K562 (cell line): ENCODE results near the gene PRCC. TPM values are rescaled to one million over a fixed set of nuclear protein-coding genes. Genes with fewer than 3 reads are reported as not detected.

Experiments used
- DPF2 ChIP-seq: fragments of 450-650 bp; IDR thresholded peaks from 2 replicates; pipeline ENCODE4 v1.6.1; 2016
- GATAD2A ChIP-seq: fragments of 450-650 bp; IDR thresholded peaks from 2 replicates; pipeline ENCODE4 v1.6.1; 2017
- KDM1A ChIP-seq, 2 experiments: fragments of 450-650 bp; IDR thresholded peaks; 2 replicates each; pipeline ENCODE4 v1.6.1; 2016; ENCODE audit warnings: mild to moderate bottlenecking in 2 of 2
- NBN ChIP-seq: fragments of 450-650 bp; IDR thresholded peaks from 2 replicates; pipeline ENCODE4 v1.6.1; 2016; ENCODE audit warnings: low read depth, mild to moderate bottlenecking
- PTTG1 ChIP-seq: fragments of 450-650 bp; IDR thresholded peaks from 2 replicates; pipeline ENCODE4 v1.6.1; 2016; ENCODE audit warnings: low read depth, mild to moderate bottlenecking, missing genetic modification characterization, missing compliant biosample characterization
- TBL1XR1 ChIP-seq, 2 experiments: IDR thresholded peaks; 2 replicates each; pipeline ENCODE4 v1.6.1; 2012; ENCODE audit warnings: improper control_type of control experiment in 2 of 2, low read length in 2 of 2, mild to moderate bottlenecking in 1 of 2
- TFAM ChIP-seq: fragments of 250-450 bp; sonication (Bioruptor Pico); conservative IDR thresholded peaks from 2 replicates; pipeline ENCODE4 v1.5.0; 2021; ENCODE audit warnings: mild to moderate bottlenecking, moderate library complexity
- U2AF1 ChIP-seq: fragments of 200-400 bp; formaldehyde crosslinking; optimal IDR thresholded peaks from 2 replicates; pipeline ENCODE3; 2017; ENCODE audit warnings: mild to moderate bottlenecking, low read depth, low read length, moderate library complexity
- polyA plus RNA-seq, 8 experiments: library from polyadenylated mRNA; depleted of rRNA in 4 of 8; stranded (reverse) in 5 of 8; unstranded in 3 of 8; fragments of >200 nt; fragmentation: Nextera tagmentation in 2 of 8; fragmentation: Illumina TruSeq in 1 of 8; extraction: Ambion mirVana in 2 of 8; extraction: Trizol in 1 of 8; gene quantifications; 2 replicates each; pipeline versions ENCODE4 v1.2.1 to v1.2.3, GENCODE V29; 2011 to 2014; ENCODE audit warnings: inconsistent platforms in 1 of 8, missing spikeins in 1 of 8
- total RNA-seq, 7 experiments: library from RNA; depleted of rRNA in 6 of 7; stranded (reverse); fragments of >200 nt in 6 of 7; fragmentation: Illumina TruSeq in 2 of 7; extraction: Trizol in 2 of 7; gene quantifications; 2 replicates each; pipeline versions ENCODE4 v1.2.1 to v1.2.3, GENCODE V29; 2011 to 2021; ENCODE audit warnings: low replicate concordance in 1 of 7
- TF ChIP-seq, protein P1 (sequence below): sonication (generic); formaldehyde crosslinking; IDR thresholded peaks from 2 replicates; pipeline ENCODE4 v1.8.0; 2023; ENCODE audit warnings: missing genetic modification reagents, mild to moderate bottlenecking, borderline replicate concordance
- TF ChIP-seq, protein P2 (sequence below): fragments of 250-450 bp; sonication (Bioruptor Pico); IDR thresholded peaks from 2 replicates; pipeline ENCODE4 v1.4.0; 2020; ENCODE audit warnings: borderline replicate concordance
- TF ChIP-seq, protein P3 (sequence below): fragments of 250-450 bp; sonication (Bioruptor Pico); IDR thresholded peaks from 2 replicates; pipeline ENCODE4 v1.5.0; 2020; ENCODE audit warnings: mild to moderate bottlenecking
- TF ChIP-seq, protein P4 (sequence below): fragments of 450-650 bp; formaldehyde crosslinking; IDR thresholded peaks from 2 replicates; pipeline ENCODE4 v1.4.0; 2022; ENCODE audit warnings: missing genetic modification characterization
- TF ChIP-seq, protein P5 (sequence below): fragments of 150-350 bp; conservative IDR thresholded peaks from 2 replicates; pipeline ENCODE4 v1.6.1; 2014; ENCODE audit warnings: low read length

The PRCC gene
- total and polyA plus RNA-seq, 9 of the 15 experiments (the other 6 are each of a cell fraction or from before 2014, with no cell fraction given) = 23.9 to 201 (median 41.1) TPM

DNA sequence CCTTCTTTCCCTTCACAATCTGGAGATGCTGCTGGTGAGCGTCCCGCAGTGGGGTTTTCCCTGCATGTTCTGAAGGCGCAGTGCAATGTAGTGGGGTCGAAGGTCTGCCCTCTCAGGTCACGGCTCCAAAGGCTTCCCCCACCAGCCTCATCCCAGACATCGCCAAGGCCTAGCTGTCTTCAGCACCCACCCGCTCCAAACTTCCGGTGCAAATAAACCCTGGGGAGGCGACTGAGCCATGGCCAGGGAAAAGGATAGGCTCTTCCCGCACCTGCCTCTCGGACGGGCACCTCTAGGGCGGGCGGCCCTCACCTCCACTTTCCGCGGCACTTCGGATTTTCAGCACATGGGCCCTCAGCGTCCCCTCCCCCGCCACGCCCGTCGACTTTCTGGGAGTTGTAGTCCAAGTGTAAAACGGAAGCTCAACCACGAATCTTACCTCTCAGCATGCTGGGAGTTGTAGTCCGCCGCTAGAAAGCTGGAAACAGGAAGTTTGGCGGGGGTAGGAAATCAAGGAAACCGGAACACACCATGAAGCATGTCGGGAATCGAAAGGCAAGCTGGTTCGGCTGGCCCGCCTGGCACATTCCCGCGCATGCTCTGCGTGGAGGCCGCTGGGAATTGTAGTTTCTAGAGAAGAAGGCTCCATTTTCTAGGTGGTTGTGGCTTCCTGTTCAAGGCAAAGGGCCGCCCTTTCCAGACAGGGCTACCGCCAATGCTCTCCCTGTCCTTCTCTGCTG is 26.4 kb upstream of the PRCC start, which contains the start of gene MRPL24 (continued):
- TF ChIP-seq, protein P1, sequence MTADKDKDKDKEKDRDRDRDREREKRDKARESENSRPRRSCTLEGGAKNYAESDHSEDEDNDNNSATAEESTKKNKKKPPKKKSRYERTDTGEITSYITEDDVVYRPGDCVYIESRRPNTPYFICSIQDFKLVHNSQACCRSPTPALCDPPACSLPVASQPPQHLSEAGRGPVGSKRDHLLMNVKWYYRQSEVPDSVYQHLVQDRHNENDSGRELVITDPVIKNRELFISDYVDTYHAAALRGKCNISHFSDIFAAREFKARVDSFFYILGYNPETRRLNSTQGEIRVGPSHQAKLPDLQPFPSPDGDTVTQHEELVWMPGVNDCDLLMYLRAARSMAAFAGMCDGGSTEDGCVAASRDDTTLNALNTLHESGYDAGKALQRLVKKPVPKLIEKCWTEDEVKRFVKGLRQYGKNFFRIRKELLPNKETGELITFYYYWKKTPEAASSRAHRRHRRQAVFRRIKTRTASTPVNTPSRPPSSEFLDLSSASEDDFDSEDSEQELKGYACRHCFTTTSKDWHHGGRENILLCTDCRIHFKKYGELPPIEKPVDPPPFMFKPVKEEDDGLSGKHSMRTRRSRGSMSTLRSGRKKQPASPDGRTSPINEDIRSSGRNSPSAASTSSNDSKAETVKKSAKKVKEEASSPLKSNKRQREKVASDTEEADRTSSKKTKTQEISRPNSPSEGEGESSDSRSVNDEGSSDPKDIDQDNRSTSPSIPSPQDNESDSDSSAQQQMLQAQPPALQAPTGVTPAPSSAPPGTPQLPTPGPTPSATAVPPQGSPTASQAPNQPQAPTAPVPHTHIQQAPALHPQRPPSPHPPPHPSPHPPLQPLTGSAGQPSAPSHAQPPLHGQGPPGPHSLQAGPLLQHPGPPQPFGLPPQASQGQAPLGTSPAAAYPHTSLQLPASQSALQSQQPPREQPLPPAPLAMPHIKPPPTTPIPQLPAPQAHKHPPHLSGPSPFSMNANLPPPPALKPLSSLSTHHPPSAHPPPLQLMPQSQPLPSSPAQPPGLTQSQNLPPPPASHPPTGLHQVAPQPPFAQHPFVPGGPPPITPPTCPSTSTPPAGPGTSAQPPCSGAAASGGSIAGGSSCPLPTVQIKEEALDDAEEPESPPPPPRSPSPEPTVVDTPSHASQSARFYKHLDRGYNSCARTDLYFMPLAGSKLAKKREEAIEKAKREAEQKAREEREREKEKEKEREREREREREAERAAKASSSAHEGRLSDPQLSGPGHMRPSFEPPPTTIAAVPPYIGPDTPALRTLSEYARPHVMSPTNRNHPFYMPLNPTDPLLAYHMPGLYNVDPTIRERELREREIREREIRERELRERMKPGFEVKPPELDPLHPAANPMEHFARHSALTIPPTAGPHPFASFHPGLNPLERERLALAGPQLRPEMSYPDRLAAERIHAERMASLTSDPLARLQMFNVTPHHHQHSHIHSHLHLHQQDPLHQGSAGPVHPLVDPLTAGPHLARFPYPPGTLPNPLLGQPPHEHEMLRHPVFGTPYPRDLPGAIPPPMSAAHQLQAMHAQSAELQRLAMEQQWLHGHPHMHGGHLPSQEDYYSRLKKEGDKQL (CRISPR knock-in tag) = no peak
- TF ChIP-seq, protein P2, sequence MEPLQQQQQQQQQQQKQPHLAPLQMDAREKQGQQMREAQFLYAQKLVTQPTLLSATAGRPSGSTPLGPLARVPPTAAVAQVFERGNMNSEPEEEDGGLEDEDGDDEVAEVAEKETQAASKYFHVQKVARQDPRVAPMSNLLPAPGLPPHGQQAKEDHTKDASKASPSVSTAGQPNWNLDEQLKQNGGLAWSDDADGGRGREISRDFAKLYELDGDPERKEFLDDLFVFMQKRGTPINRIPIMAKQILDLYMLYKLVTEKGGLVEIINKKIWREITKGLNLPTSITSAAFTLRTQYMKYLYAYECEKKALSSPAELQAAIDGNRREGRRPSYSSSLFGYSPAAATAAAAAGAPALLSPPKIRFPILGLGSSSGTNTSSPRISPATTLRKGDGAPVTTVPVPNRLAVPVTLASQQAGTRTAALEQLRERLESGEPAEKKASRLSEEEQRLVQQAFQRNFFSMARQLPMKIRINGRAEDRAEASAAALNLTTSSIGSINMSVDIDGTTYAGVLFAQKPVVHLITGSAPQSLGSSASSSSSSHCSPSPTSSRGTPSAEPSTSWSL (CRISPR knock-in tag) = no peak
- TF ChIP-seq TBL1XR1 (IDR thresholded peaks at IDR 0.05; ENCODE audit: low read length in 2 of 2) = peak in 1 of 2 experiments; percentile 44; a peak in 2 of 4 replicates
- TF ChIP-seq PTTG1 = no peak
- TF ChIP-seq, protein P3, sequence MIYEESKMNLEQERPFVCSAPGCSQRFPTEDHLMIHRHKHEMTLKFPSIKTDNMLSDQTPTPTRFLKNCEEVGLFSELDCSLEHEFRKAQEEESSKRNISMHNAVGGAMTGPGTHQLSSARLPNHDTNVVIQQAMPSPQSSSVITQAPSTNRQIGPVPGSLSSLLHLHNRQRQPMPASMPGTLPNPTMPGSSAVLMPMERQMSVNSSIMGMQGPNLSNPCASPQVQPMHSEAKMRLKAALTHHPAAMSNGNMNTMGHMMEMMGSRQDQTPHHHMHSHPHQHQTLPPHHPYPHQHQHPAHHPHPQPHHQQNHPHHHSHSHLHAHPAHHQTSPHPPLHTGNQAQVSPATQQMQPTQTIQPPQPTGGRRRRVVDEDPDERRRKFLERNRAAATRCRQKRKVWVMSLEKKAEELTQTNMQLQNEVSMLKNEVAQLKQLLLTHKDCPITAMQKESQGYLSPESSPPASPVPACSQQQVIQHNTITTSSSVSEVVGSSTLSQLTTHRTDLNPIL (CRISPR knock-in tag) = no peak
- TF ChIP-seq, protein P4, sequence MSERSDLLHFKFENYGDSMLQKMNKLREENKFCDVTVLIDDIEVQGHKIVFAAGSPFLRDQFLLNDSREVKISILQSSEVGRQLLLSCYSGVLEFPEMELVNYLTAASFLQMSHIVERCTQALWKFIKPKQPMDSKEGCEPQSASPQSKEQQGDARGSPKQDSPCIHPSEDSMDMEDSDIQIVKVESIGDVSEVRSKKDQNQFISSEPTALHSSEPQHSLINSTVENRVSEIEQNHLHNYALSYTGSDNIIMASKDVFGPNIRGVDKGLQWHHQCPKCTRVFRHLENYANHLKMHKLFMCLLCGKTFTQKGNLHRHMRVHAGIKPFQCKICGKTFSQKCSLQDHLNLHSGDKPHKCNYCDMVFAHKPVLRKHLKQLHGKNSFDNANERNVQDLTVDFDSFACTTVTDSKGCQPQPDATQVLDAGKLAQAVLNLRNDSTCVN = 0 out of 2 replicates have a peak, but pooled peaks have one; percentile 5
- no peak for TF ChIP-seq DPF2
- TF ChIP-seq TFAM (CRISPR knock-in tag) = no peak
- peak; percentile 76; the same call in 1 of the 2 replicates for TF ChIP-seq NBN
- no peak for TF ChIP-seq GATAD2A
- TF ChIP-seq, protein P5, sequence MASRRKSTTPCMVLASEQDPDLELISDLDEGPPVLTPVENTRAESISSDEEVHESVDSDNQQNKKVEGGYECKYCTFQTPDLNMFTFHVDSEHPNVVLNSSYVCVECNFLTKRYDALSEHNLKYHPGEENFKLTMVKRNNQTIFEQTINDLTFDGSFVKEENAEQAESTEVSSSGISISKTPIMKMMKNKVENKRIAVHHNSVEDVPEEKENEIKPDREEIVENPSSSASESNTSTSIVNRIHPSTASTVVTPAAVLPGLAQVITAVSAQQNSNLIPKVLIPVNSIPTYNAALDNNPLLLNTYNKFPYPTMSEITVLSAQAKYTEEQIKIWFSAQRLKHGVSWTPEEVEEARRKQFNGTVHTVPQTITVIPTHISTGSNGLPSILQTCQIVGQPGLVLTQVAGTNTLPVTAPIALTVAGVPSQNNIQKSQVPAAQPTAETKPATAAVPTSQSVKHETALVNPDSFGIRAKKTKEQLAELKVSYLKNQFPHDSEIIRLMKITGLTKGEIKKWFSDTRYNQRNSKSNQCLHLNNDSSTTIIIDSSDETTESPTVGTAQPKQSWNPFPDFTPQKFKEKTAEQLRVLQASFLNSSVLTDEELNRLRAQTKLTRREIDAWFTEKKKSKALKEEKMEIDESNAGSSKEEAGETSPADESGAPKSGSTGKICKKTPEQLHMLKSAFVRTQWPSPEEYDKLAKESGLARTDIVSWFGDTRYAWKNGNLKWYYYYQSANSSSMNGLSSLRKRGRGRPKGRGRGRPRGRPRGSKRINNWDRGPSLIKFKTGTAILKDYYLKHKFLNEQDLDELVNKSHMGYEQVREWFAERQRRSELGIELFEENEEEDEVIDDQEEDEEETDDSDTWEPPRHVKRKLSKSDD = no peak
- TF ChIP-seq KDM1A (IDR thresholded peaks at IDR 0.05) = no peak
- TF ChIP-seq U2AF1 = no peak
